Activated CD8-positive, alpha-beta memory T cell treated with anti-CD3 and anti-CD28 coated beads for 4 hours (primary cell): ENCODE measurements around the gene ANAPC2.

Source experiments
- DNase-seq, 2 donors: peaks; one replicate each; pipeline ENCODE4 v3.0.0-alpha.2; 2020; ENCODE audit warnings: low read depth in 2 of 2

Gene ANAPC2

DNA sequence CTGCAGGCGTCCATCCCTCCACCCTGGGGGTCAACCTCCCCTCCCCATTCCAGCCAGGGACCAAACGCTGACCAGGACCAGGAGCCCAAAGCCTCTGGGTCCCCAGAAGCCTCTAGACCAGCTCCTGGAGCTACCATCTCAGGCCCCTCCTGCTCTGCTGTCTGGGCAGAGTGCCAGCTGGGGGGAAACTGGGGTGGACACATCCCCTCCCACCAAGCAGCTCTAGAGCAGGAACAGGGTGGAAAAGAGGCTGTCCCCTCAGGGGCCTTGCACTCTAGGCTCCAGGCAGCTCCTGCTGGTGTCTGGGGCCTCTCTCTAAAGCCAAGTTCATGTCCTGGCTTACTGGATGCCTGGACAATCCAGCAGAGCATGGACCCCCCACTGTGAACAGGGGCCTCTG is 4.5 kb upstream of the ANAPC2 start:
- no peak for DNase-seq

DNA sequence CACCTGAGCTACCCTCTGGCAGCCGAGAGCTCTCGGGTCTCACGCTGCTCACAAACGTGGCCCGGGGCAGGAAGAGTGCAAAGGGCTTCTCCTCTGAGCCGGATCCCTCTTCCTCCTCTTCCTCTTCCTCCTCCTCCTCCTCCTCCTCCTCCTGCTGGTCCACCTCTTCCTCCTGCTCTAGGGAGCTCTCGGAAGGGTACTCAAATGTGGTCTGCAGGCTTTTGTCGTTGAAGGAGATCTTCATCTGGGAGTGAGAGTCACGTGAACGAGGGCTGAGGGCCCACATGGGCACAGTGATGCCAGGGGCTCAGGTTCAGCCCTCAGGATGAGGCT is 4.1 kb upstream of the ANAPC2 start:
- no peak for DNase-seq

DNA sequence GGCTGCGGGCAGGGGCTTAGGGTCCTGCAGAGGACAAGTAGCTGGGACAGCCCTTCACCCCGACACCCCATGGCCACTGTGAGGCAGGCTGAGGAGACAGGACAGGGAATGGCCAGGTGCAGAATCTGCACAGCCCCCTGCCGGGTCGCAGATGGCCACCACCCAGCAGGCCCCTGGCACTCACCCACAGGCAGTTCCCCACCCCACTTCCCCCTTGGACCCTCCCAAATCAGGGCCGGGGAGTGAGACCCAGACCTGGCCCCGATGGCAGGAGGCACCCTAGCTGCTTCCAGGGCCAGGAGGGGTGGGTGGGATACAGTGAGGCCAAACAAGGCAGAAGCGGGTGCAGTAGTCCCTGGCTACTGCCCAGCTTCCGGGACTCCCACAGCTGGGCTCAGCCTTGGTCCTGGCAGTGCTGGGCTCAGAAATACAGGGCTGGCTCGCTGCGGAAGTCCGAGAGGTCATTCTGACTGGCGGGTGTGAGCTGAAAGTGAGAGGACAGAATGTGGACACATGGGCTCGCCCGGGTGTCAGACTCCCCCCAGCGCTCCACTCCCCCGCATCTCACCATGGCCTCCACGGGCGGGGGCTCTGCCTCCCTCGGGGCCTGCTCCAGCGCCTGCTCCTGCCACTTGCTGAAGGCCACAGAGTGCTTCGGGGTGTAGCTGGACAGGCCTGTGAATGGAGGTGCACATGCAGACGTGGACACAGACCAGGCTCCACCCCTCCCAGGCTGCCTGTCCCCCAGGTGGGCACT is 3.5 kb upstream of the ANAPC2 start:
- no peak for DNase-seq

DNA sequence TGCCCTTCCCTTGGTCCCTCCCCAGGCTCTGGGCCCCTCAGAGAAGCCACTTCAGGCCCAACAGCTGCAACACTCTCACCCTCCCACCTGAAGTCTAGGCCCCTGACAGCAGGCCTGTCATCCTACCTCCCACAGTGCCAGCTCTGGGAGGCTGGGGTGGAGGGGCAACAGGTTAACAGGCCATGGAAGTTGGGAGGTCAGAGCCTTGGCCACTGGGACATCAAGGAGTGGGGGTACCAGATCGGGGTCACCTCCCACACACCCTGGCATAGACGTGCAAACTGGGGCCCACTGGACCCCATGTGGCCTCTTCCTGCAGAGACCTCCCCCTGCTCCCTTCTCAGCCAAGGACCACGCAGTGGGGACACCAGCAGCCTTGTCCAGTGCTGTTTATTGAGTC is 2.9 kb upstream of the ANAPC2 start:
- DNase-seq: no peak

DNA sequence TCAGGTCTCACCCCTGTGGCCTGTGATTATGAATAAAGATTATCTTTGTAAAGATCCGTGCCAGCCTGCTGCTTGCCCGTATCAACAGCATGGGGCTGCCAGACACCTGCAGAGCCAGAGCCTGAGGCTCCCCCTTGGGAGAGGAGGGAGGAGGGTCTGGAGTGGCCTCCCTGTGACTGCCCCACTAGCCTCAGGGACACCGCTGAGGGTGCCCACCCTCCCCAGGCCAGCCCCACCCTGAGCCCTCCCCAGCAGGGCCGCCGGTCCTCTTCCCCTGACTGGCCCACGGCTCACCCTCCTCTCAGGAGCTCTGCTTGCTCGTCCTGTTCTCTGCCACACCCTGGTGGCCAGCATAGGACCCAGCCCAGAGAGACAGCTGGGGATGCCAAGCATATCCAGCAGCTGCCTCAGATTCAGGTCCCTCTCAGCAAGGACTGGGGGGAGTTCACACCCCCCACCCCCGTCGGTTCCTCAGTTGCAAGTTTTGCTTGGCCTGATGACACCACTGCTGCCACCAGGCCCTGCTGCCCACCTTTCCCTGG is 2.0 kb upstream of the ANAPC2 start:
- DNase-seq: no peak

DNA sequence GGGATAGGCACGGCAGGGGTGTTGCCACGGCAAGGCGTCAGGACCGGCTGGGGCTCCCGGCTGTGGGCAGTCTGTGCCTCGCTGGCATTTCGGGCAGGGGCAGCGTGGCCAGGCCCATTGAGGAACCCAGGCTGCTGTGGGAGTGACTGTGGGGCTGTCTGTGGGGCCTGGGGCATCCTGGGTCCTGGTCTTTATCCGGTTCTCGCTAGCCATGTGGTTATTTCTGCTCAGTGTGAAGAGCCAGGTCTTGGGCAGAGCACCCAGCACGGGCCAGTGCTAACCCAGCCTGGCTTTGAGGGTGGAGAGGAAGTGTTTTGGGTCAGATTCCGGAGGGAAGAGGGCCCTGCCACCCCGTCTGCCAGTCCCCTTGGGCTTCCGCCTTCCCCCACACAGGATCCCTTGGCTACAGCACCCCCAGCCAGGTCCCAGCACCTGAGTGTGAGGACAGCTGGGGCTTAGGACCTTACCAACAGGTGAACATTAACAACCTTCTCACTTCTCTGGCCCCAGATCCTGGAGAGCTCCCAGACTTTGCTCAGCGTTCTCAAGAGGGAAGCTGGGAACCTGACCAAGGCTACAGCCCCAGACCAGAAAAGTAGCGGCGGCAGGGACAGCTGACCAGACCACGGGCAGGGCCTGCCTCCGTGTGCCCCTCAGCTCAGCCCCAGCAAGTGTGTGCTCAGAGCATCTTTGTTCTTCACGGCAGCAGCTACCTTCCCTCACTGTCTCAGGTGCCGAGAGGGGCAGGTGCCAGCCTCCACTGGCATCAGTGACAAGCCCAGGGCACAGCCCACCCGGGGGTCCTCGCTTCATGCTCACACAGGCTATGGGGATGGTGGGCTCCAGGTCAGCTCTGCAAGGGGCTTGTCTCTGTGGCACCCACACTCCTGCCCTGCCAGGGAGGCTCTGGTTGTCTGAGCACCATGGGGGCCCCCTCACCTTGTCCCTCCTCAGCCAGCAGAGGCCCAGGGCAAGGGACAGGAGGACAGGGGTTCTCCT is 1.2 kb upstream of the ANAPC2 start:
- DNase-seq: no peak

DNA sequence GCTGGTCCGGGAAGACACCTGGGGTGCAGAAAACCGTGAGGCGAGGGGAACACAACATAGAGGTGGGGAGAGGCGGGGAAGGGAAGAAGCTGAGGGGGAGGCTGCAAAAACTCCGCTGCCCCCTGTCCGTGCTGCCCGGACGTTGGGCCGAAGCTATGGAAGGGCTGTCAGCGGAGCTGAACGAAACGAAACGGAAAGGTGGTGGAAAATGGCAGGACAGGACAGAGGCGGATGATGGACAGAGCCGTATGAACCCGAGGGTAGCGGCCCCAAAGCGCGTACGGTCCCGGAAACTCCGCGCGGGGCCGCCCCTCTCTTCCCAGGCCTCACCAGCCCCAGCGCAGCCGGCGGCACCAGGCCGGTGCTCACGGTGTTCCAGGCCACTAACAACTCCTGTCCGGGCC is 272 bp downstream of the ANAPC2 start:
- no peak for DNase-seq

DNA sequence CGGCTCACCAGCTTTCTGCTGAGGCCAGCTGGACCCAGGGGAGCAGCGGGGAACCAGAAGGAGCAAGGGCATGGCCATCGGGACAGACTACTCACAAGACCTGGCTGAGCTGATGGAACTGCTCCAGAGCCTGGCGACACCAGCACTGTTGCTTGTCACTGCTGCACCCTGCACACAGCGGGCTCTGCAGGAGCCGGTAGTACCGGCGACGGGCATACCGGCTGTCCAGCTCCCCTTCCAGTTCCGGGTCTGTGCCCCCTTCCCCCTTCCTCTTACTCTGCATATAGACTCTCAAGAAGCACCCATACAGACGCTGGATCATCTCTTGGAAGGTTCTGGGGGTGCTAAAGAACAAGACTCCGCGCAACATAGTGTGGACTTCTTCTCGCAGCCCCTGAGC is 974 bp downstream of the ANAPC2 start:
- DNase-seq: no peak

DNA sequence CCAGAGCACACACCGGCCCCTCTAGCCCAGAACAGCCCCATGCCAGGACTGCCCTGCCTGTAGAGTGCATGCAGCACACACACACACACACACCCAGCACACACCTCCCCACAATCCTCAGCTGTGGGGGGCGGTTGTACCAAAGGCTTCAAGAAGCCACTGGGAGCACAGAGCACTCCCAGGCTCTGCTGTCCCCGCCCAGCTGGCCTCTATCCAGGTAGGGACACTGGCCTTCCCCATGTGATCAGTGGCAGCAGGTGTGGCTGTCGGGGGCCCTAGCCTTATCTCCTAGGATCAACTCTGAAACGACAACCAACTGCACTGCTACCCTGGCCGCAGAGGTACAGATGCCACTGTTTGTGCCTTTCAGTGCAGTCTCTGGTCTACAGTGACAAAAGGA is 2.0 kb downstream of the ANAPC2 start:
- no peak for DNase-seq

DNA sequence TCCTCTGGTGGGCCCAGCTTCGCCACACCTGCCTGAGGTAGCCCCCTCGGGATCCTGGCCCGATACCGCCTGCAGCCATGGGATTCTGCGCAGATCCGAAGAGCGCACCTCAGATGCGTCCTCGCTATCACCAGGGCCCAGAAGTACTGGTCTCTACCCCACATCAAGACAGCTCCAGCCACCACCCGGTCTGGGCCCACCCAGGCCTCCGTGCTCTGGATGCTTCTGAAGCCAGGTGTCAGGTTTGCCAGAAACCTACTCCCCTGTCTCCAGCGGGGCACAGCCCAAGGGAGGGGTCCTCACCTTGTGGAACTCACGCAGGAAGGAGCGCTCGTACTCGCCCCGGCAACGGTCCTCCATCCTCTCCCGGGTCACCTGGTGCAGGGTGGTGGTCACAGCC is 2.4 kb downstream of the ANAPC2 start:
- no peak for DNase-seq

DNA sequence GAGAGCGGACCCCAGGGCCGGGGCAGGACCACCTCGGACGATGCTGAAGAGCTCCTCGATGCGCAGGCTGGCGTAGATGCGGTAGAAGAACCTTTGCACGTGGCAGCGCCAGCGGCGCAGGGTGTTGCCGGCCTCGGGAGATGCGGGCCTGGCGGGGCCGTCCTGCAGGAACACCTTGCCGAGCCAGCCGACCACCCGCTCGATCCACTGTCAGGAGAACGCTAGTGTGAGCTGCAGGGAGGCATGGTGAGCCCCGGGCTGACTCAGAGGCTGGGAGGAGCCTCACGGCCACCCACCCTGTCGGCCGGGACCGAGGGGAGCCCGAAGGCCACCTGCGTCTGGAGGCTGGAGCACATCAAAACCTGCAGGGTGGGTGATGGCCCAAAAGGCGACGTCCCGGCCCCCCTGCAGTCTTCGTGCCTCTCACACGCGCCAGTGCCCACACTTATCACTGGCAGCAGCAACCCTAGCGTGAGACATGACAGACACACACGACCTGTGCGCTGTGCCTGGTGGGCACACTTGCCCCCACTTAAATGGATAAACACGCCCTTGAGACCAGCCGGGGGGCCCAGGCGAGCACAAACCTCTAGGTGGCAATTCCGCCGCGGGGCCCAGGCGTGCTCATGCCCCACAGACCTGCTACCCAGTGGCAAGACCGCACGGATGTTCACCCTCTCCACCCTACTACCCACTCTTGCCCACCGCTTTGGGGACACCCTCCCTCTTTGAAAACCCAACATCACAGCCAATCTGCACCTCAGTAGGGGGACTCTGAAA is 3.3 kb downstream of the ANAPC2 start:
- DNase-seq: no peak

DNA sequence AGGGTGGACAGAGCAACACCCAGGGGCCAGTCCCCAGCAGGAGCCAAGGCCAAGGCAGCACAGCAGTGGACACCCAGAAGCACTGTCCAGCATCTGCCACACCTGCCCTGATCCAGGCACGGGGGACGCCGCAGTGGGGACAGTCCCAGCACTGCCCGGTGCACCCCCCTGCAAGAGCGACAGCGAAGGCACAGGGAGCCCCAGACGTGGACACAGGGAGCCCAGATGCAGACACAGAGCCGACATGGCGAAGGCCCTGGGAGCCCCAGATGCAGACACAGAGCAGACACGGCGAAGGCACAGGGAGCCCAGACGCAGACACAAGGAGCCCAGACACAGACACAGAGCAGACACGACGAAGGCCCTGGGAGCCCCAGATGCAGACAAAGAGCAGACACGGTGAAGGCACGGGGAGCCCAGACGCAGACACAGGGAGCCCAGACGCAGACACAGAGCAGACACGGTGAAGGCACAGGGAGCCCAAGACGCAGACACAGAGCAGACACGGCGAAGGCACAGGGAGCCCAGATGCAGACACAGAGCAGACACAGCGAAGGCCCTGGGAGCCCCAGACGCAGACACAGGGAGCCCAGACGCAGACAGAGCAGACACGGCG is 4.3 kb downstream of the ANAPC2 start:
- DNase-seq: no peak

DNA sequence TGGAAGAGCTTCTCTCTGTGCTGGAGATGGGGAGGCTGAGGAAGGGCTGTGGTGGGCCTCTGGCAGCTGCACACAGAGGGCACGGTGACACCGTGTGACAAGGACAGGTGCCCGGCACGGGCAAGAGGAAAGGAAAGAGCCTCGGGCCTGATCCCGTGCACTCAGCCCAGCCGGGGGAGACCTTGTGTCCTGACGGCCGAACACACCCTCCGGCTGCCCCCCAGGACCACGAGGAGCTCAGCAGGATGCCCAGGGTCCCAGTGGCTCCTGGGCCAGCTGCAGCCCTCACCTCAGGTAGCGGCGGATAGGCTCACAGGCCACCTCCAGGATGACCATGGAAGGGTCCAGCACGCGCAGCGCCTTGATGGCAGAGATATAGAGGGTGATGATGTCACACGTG is 5.5 kb downstream of the ANAPC2 start:
- no peak for DNase-seq

DNA sequence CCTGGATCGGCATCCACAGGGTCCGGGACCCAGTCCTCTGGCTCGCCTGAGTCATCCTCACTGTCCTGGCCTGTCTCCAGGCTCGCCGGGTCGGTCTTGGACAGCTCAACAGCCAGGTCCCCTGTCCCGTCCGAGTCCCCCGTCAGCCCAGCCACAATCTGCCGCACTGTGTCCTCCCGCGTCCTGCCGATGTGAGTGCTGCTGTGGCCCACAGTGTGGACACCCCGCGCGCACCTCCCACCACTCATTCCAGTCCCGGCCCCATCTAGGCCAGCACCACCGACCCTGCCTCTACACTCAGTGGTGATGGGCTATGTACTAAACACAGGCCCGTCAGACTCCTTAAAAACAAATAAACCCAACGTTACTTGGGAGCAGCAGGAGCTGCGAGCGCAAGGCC is 6.7 kb downstream of the ANAPC2 start:
- no peak for DNase-seq

DNA sequence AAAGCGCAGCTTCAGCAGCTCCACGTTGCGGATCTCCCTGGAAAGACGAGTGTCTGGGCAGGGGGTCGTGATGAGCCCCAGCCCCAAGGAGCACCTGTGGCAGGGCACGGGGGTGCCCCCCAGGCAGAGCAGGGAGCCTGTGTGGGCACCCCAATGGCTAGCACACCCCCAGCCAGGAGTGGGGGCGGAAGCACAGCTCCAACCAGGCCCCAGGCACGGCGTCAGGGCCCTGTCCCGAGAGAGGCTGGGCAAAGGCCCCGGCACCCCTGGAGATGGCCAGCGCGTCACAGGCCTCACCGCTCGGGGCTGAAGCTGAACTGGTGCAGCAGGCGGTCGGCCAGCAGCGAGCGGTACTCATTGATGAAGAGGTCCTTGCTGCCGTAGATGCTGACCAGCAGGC is 7.9 kb downstream of the ANAPC2 start:
- no peak for DNase-seq

DNA sequence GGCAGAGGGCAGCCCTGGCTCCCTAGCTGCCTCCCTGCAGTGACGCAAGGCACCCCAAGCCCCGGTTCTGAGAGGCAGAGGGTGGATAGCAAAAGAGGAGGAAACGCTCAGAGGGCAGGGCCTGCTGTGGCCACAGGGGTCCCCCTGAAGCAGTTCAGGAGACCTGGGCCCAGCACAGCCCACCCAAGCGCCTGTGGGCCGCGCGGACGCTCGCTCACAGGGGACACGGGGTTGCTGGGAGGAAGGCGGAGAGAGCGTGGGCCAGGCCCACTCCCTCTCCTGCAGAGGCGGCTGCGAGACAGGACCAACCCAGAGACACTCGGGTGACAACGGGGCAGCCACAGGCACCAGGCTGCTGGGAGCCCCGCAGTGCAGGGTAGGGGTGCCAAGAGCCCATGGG is 8.6 kb downstream of the ANAPC2 start:
- DNase-seq: no peak

DNA sequence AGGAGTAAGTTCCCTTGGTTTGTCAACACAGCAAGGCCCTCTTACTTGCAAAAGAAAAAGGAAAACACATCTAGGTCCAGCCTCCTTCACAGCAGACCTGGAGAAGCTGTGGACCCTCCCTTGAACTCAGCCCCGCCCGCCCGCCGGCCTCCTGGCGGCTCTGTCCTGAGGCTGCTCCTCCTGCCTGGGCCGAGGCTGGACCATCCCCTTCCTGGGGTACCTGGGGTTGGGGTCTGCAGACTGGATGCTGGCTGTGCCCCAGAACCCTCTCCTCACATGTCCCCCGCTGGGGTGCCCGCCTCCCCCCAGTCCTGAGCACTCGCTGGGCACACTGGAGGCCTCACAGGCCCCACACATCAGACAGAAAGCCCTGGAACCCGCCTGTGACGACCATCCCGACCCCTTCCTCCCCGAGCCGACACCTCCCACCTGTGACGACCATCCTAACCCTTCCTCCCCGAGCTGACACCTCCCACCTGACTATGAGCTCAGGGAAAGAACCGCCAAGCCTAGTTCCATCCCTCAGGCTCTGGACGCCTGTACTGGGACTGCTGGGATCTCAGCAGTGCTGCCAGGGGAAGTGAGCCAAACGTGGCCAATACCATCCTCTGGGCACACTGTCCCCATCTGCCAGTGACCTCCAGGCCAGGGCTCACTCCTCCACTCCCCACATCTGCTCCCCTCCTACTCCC is 9.3 kb downstream of the ANAPC2 start:
- DNase-seq: no peak

DNA sequence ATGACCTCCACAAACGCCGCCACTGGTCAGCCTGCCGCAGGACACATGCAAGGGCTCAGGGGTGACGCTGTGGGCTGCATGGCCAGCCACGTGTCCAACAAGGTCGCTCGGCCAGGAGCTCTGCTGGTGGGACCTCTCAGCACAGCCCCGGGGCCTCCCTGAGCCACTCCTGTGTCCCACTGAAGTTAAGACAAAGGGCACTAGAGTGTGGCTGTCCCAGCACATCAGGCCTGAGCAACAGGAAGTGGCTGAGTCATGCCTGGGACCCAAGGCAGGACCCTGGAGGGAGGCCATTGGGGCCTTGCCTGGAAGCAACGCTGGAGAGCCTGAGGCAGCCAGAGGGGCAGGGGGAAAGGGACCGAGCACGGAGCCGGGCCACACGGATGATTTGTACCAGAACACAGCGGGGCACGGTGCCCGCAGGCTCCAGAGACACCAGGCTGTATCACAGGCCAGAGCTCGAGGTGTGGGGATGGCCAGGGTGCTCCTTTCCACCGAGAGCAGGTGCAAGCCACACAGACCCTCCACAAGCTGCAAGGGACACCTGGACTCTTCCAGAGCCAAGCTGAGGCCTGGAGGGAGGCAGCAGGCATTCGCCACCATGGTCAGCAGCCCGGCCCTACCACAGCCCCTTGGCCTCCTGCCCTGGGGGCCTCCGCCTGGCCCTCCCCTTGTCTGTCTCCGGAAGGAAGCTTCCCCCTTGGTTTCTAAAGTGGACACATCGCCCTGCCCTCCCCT is 10.0 kb downstream of the ANAPC2 start:
- DNase-seq: no peak

DNA sequence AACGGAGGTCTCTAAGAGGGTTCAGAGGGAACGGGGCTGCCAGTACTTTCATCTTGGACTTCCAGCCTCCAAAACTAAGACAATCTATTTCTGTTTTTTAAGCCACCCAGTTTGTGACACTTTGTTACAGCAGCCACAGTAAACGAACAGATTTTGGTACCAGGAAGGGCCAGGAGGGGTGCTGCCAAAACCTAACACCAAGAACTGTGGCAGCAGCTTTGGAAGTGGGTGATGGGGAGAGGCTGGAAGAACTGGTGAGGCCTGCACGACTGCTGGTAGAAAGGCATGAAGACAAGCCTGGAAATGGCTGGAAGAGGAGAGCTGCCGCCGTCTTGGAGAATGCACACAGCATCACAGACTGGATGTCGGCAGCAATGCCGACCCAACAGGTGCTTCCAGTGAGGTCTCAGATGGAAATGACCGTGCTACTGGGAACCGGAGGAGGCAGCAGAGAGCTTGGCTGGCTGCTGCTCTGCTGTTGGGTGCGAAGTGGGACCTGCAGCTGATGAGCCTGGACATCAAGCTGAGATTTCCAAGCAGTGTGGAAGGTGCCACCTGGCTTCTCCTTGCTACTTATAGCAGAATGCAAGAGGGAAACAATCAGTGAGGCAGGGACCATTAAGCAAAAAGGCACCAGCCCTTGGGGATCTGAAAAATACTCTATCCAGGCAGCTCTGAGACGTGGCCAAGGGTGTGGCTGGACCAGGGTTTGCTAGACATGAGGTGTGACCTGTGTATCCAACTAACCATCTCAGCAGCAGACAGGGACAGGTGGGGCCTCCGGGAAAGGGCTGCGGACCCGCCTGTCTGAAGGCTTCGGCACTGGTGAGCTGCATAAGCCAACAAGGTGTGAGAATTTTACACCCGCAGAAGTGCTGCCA is 11.8 kb downstream of the ANAPC2 start:
- DNase-seq: no peak
